HG03558 (cell line): Measurements from ENCODE around the gene GLT8D2.
A peak's percentile ranks its signal among the peaks of the same experiment; 100 is the strongest.

Experiments used
- ATAC-seq: cut with Tn5 transposase; IDR thresholded peaks from one replicate; pipeline ENCODE4 v1.9.1; 2021; ENCODE audit warnings: moderate number of reproducible peaks; ENCODE audit not compliant: unreplicated experiment; ENCODE audit errors: extremely low read depth

Gene GLT8D2

GRCh38 chr12:104006929-104007328, 43.1 kb downstream of the GLT8D2 start:
- no peak for ATAC-seq

DNA sequence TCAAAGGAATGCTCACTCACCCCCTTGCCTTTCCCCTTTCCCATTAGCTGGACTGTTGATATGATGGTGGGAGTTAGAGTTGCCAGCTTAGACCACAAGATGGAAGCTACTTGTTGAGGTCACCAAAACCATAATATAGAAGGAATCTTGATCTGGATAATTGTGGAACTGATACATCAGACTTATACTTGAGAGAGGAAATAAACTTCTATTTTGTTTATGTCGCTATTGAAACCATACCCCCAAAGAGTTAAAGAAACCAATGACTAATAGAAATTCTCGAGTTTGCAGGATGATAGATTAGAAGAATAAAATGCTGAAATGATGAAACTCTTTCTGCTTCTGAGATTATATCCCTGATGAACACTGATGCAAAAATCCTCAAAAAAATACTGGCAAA, 46.4 kb downstream of the GLT8D2 start:
- ATAC-seq = no peak

- no peak for ATAC-seq
Measured at GRCh38 chr12:104002686-104003085, 47.3 kb downstream of the GLT8D2 start.

- ATAC-seq = no peak
Measured at GRCh38 chr12:104000807-104001434, 49.1 kb downstream of the GLT8D2 start.

GRCh38 chr12:103998976-103999375, 51.0 kb downstream of the GLT8D2 start:
- no peak for ATAC-seq

- ATAC-seq = no peak
Measured at GRCh38 chr12:103997286-103997900, 52.6 kb downstream of the GLT8D2 start.

GRCh38 chr12:103996595-103996994, 53.4 kb downstream of the GLT8D2 start:
- no peak for ATAC-seq

GRCh38 chr12:103994235-103994634, 55.8 kb downstream of the GLT8D2 start:
- ATAC-seq = no peak

- ATAC-seq = no peak
Measured at GRCh38 chr12:103986829-103987228, 63.2 kb downstream of the GLT8D2 start.

DNA sequence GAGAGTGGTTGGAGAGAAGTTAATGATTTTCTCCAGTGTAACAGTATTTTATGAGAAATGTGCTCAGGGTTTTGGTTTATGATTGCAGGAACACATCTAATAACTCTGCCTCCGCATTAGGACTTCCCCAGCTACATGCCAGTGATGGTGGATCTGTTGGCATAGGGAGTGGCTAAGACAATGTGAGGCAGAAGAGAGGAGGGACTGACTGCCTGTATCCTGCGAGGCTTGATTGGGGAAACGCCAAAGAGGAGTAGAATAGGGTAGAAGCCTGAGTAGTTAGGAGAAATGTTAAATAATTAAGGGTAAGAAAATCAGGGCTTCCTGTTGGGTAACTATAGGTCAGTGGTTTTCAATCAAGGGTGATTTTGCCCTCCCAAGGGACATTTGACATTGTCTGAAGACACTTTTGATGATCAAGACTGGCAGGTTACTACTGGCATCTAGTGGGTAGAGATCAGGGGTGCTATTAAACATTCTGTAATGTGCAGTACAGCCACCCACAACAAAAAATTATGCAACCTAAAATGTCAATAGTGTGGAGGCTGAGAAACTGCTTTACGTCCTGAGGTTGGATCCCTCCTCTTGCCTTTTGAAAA, 71.5 kb downstream of the GLT8D2 start:
- ATAC-seq = no peak

GRCh38 chr12:103975368-103975767, 74.6 kb downstream of the GLT8D2 start:
- no peak for ATAC-seq

- no peak for ATAC-seq
Measured at GRCh38 chr12:103973909-103974308, 76.1 kb downstream of the GLT8D2 start.

GRCh38 chr12:103969391-103969790, 80.6 kb downstream of the GLT8D2 start:
- ATAC-seq = no peak

DNA sequence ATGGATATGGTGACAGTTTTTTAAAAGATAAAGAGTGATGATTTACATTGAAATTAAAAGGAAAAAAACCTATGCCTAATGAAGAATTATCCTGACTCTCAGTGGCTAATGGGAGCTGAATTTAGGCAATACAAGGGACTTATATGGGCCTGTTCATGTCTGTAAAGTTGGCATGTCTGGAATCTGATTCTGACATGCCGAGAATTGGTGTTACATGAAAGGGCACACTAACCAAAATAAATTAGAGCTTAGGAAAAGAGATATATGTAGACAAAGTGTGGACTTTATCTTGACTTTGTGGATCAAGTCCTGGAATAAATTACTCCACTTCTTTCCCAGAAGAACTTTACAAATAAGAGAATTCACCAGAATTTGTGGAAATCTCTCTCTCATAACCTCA, 83.3 kb downstream of the GLT8D2 start:
- no peak for ATAC-seq

DNA sequence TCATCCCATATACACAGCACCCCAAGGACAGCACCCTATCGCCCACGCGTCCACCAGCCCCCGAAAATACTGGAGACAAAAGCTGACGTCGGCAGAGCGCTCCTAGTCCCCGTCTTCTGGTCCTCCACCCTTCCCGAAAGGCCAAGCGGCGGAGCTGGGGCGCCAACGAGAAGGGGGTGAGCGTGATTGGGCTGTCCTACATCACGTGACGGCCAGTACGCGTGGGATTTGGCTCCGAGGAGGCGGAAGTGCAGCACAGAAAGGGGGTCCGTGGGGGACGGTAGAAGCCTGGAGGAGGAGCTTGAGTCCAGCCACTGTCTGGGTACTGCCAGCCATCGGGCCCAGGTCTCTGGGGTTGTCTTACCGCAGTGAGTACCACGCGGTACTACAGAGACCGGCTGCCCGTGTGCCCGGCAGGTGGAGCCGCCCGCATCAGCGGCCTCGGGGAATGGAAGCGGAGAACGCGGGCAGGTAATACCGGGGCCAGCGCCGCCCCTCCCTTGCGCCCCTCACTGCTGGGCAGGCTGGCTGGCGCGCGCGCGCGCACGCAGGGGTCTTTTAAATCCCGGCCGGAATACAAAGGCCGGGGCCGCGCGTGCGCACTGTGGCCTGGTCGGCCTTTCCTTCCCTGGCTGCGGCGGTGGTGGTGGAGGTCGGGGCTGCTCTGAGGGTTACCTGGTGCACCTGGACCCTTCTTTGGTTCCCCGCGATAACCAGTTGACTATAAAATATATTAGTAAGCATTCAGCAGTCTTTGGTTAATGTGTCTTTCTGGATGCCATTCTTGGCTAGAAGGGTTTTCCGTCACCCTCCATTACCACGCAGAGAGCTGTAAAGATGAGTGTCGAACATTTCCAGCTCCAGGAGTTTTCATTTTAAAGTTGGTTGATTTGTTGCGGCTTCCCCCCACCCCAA, 84.1 kb downstream of the GLT8D2 start, which contains the start of gene TDG:
Gene TDG (plus strand): TSS at position 283 of the 915 bp plus-strand sequence. CDS start 166 bp downstream, at position 449.
- ATAC-seq = peak; percentile 66

- ATAC-seq = no peak
Measured at GRCh38 chr12:103965255-103965589, 84.8 kb downstream of the GLT8D2 start.

DNA sequence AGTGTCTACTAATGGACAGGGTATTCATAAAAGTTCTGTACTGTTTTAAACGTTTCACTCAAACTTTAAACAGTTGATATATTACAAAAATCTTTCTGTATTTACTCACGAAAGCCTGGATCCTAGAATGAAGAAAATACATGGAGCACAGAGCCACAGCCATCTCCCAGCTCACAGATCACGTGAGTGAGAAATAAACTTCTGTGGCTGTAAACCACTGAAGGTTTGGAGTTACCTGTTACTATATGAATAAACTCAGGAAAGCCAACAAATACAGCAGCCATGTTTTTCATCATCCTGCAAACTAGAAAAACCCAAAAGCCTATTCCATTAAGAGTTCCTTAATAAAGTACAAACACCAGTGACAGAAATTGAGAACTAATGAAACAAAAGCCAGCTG, 85.2 kb downstream of the GLT8D2 start:
- ATAC-seq = no peak

- ATAC-seq = no peak
Measured at GRCh38 chr12:103962493-103962892, 87.5 kb downstream of the GLT8D2 start.

- no peak for ATAC-seq
Measured at GRCh38 chr12:103960616-103961227, 89.3 kb downstream of the GLT8D2 start.

DNA sequence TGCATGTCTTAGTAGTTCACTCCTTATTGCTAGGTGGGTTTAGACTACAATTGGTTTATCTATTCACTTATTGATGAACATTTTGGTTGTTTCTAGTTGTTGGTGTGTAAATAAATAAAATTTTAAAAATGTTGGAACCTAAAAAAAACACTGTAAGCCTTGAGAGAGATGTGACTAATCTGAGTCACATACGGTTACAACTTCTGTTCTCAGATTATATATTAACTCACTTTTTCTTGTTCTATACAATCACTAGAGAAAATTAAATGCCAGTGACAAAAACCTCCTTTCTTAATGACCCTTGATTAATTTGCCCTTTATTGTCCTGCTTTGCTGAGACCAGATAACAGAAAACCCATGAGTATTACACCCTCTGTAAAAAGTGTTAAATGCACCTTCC, 91.4 kb downstream of the GLT8D2 start:
- no peak for ATAC-seq
